ENCODE measurements around the gene TWIST2.

Gene TWIST2

DNA sequence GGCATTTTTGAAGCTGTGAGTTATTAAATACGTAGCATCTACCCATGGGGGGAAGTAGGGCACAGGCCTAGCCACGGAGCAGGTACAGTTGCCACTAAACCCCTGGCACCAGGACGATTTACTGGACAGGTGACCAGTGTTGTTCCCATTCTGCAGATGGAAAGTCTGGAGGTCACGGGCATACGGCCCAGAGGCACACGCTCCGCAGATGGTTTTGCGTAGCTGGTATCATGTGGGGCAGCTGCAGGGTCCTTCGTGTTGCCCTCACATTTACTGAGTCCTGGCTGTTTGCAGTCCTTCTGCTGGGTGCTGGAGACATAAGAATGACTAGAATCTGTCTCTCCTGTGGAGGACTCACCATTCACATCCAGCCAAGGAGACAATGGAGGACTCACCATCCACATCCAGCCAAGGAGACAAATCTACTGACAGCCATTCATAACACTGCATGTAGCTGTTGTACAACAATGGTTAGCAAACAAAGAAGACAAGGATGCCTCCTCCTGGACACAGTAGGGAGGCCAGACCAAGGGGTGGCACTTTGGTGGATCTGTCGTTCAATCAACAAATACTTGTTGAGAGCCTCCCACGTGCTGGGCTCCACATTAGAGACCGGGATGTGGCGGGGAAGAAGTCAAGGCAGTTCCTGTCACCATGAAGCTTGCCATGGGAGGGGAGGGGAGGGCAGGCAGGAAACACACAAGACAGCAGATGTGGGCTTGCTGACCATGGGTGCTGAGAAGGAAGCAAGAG, 24.9 kb downstream of the TWIST2 start:
- no peak for DNase-seq (ENCODE audit: low read depth in 2 of 2)

- DNase-seq (ENCODE audit: low read depth in 2 of 2) = no peak
These were observed 25.5 kb downstream of the TWIST2 start for GRCh38 chr2:238873381-238873801.

DNA sequence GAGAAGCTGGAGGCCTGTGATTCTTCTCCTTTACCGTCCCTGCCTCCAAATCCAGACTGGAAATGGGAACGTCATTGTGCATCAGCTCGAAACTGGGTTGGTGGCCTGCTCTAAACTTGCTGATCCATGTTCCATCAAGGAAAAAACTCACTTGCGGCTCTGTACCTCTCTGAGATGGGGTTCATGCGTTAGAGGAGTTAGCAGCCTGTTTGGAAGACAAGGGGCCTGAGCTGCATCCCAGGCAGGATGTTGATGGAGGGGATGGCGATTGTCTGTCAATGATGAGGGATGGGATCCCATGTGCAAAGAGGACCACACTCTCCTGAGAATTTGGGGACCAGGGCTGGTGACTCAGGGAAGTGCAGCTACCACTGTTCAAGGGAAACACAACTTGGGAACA, 26.0 kb downstream of the TWIST2 start:
- no peak for DNase-seq (ENCODE audit: low read depth in 2 of 2)

DNA sequence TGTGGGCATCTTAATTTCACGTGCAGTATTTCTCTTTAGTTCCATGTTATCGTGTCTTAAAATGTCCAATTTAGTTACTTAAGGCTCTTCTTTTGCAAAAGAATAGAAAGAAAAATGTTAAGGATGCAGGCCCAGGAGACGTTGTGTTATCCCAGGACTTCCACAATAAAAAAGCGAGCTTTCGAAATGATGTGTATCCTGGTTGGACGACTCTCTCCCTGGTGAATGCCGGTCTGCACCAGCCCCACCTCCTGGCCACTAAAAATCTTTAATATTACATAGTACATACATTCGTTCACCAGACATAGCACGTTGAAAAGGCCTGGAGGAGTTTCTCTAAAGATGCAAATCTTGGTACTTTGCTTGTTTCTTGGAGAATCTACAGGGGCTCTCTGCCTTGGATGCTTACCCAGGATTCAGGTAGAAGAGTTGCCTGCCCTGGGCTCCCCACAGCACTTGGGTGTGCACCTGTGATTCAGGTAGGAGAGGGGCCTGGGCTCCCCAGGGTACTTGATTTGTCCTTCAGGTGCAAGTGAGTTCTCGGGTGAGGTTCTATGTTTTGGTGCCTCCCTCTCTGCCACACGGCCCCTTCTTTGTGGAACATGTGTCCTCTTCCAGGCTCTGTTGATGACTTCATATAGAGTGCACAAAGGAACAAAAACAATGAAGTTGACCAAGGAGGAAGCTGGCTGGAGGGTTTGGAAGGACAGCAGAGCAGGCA, 26.6 kb downstream of the TWIST2 start:
- no peak for DNase-seq (ENCODE audit: low read depth in 2 of 2)

DNA sequence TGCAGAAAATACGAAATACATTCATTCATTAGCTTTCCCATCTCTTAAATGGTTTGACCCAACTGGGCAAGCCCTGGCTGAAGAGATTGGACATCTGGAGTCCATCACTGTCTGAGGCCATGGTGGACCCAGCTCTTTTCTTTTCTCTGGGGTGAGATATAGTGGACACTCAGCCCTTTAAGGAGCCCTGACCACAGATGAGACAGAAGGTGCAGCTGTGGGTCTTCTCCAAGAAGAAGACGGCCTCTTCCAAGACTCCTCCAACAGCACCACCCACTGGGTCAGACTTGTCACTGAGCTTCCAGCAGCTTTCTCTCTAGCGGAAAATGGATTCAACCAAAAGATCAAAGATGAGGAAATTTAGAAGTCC, 27.2 kb downstream of the TWIST2 start:
- no peak for DNase-seq (ENCODE audit: low read depth in 2 of 2)

- no peak for DNase-seq (ENCODE audit: low read depth in 2 of 2)
These were observed 27.8 kb downstream of the TWIST2 start for GRCh38 chr2:238875471-238876231.

DNA sequence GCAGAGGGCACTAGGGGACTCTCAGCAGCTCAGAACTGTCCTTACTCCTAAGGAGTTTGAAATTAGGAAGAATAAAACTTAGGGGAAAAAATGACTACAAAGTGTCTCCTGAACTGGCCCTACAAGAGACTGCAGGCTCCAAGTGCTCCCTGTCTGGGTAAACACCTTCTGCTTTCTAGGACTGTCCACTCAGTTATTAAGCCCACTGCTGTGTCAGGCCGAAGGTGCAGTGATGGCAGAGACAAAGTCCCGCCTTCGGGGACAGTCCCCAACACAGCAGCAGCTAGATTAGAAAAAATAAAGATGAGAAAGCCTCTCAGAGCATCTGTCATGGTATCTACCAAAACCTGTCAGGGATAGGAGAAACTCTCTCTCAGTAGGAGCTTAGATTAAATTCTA, 28.3 kb downstream of the TWIST2 start:
- no peak for DNase-seq (ENCODE audit: low read depth in 2 of 2)

DNA sequence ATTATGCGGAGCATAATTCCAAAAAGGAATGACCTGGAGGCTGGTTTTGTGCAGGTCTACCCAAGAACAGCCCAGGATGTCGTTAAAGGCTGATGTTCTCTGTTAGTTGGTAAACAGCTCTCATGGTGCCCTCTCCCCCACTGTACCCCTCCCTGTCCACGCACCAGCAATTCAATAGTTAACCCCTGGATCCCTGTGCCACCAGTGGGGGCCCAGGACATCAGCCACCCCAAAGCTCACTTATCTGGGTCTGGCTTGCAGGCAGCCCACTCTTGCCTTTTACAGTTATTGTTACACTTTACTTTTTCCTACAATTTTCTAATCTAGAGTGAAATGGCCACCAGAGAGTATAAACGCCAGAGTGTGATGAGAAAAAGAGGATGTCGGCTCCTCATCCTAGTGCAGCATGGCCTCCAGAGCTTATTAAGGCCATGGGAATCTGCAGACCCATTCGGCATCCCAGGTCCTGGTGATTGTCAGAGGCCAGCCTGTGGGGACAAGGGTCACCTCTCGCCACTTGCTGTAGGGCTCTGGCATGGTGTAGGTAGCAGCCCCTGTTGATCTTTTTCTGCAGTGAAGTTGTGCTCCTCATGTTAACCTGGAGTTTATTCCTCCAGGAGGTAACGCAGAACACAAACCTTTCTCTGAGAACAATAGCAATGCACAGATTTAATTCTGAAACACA, 30.3 kb downstream of the TWIST2 start:
- no peak for DNase-seq (ENCODE audit: low read depth in 2 of 2)

DNA sequence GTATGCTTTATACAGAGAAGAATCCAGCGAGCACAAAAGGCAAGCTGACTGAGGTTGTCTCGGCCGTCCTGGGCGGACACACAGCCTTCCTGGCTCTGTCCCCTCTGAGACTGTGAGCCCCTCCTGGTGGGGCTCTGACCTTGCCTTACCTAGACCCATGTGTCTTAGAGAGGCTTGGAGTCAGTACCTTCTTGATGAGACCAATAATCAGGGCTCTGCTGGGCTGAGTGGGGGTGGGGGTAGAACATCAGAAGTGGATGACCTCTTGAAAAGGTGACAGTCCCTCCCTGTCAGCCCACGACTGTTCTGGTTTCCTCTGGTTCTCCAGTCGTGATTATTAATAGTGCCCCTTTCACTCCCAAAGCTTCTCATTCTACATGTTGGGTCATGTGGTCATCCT, 31.2 kb downstream of the TWIST2 start:
- no peak for DNase-seq (ENCODE audit: low read depth in 2 of 2)

DNA sequence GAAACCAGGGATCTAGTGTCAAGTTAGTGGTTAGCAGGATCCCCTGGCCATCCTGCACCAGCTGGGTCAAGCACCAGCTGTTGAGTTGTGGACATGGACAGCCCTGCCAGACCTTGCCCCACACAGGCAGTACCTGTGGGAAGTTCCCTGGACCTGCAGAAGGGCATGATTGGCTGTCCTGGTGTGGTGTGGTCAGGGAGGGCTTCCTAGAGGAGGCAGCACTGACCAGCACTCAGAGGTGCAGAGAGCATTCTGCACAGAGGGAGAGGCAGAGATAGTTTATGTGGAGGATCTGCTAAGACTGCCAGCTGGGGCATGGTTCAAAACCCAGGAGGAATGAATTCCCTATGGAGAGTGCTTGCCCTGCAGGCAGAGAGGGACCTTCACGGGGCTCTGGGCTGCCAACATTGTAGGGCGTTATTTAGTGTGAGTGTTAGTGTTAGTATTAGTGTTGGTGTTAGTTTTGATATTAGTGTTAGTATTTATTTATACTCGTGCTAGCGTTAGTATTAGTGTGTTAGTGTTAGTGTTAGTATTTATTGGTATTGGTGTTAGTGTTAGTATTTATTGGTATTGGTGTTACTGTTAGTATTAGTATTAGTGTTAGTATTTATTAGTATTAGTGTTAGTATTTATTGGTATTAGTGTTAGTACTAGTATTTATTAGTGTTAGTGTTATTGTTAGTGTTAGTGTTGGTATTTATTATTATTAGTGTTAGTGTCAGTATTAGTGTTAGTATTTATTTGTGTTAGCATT, 31.9 kb downstream of the TWIST2 start:
- DNase-seq (ENCODE audit: low read depth in 2 of 2) = no peak

- DNase-seq (ENCODE audit: low read depth in 2 of 2) = no peak
These were observed 33.6 kb downstream of the TWIST2 start for GRCh38 chr2:238881353-238882081.

DNA sequence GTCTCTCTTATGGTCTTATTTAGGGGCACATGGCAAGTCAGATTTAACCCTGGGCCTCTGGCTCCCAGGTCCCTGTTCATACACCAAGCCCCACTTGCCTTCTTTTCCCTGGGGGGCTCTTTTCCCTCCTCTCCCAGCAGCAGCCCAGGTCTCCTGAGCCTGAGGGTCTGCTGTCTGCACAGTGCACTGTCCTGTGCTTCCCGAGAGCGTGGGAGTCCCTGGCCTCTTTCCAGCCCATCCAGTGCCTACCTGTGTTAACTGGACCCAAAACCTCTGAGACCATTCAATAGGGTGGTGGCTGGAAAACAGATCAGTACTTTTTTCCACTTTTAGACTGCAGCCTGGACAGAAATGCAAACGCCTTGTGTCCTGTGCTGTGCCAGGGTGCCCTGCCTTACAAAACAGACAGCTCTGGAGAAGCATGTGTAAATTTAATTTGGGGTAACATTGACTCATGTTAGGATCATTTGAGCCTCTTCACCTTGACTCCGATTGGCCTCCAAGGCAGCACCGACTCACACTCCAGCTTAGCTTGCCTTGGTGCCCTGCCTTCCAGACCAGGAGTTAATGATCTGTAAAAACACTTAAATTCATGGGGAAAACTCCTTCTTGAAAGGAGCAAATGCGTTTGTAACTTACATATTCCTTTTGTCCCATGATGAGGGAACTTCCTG, 34.3 kb downstream of the TWIST2 start:
- no peak for DNase-seq (ENCODE audit: low read depth in 2 of 2)

- DNase-seq (ENCODE audit: low read depth in 2 of 2) = no peak
These were observed 35.6 kb downstream of the TWIST2 start for GRCh38 chr2:238883421-238883901.

DNA sequence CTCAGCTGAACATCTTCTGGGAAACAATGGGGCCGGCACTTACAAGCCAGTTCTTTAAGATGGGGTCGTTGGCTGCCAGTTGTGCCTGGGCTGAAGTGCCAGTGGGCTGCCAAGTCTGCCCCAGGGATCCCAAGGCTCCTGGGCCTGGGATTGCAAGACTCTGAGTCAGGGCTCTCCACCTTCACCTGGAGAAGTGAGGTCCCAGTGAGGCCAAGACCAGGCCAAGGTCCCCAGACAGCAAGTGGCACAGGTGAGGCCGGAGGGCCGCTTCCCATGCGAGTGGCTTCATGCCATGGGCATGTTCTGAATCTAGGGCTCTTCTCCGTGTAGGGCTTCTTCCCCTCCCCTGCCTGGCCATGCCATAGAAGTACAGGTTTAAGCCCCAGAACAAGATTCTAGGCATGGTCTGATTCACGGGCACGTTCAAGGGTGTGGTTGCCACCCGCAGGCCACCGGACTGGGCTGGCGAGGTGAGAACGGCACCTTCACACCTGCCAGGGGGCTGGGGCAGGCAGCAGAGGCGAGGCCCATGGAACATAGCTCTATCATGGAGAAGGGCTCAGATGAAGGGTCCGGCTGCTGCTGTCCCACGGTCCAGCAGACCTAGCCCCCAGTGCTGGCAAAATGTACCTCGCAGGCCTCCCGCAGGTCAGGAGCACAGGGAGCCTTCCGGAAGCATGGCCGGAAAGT, 36.4 kb downstream of the TWIST2 start:
- DNase-seq (ENCODE audit: low read depth in 2 of 2) = no peak

- DNase-seq (ENCODE audit: low read depth in 2 of 2) = no peak
These were observed 37.0 kb downstream of the TWIST2 start for GRCh38 chr2:238884812-238885408.

DNA sequence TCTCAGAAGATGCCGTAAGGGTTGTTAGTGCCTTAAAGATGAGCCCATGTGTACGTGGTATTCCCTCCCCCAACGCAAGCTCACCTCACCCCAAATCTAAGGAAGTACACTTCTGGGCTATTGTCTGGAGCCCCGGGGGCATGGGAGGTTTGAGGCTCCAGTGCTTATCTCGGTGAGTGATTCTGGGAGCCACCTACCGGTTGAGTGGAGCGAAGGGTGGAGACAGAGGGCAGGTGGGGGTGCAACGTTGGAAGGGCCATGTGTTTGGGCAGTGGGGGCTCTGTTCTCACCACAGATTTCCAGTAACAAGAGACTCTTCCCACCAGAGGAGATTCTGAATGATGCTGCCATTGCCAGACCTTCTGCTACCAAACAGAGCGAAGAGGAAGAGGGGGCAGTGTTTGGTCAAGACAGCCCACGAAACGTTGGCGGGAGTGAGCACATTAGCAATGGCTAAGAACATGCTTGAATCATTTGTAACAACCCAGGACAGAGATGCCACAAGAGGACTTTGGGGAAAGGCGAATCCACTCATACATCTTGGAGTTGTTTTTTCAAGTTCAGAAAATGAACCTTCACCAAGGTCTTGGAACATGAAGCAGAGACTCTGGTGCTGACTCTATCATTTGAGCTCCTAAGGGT, 38.7 kb downstream of the TWIST2 start:
- no peak for DNase-seq (ENCODE audit: low read depth in 2 of 2)

DNA sequence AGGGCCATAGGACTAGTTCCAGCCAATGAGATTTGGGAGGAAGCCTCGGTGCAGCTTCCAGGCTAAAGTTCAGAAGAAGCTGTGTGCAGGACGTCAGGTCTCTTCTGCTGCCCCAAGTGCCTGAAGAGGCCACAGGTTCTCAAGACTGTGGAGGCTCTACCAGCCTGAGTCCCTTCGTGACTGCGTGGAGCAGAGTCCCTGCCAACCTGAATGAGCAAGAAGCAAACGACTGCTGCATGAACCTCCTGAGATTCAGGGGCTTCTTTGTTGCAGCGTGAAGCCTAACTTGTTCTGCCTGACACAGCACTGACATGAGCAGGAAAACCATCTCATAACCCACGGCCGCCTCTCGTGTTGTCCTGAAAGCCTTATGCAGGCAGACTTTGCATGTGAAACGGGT, 39.7 kb downstream of the TWIST2 start:
- DNase-seq (ENCODE audit: low read depth in 2 of 2) = no peak

GRCh38 chr2:238888781-238889180, 40.9 kb downstream of the TWIST2 start:
- DNase-seq (ENCODE audit: low read depth in 2 of 2) = no peak

Measured in stimulated activated CD8-positive, alpha-beta memory T cell treated with anti-CD3 and anti-CD28 coated beads, Interleukin-15, amount 100 ng/mL, for 48 hours (primary cell).